HG02852 (cell line): Measurements from ENCODE around the gene IL17RE.
"Not testable (repeated sequence)": the region's sequence is repeated elsewhere in the genome, so short reads cannot be mapped to it uniquely, and the experiment has no call there.

Source experiments
- ATAC-seq: cut with Tn5 transposase; IDR thresholded peaks from one replicate; pipeline ENCODE4 v1.9.1; 2021; ENCODE audit warnings: mild to moderate bottlenecking, moderate library complexity; ENCODE audit not compliant: unreplicated experiment

Gene IL17RE

DNA sequence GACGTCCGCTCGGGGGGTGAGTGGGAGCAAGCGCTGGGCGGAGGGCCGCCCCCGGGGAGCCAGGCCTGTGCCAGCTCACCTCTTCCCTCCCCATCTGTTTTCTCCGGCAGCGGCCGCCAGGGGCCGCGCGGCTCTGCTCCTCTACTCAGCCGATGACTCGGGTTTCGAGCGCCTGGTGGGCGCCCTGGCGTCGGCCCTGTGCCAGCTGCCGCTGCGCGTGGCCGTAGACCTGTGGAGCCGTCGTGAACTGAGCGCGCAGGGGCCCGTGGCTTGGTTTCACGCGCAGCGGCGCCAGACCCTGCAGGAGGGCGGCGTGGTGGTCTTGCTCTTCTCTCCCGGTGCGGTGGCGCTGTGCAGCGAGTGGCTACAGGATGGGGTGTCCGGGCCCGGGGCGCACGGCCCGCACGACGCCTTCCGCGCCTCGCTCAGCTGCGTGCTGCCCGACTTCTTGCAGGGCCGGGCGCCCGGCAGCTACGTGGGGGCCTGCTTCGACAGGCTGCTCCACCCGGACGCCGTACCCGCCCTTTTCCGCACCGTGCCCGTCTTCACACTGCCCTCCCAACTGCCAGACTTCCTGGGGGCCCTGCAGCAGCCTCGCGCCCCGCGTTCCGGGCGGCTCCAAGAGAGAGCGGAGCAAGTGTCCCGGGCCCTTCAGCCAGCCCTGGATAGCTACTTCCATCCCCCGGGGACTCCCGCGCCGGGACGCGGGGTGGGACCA lies 30.4 kb downstream of the IL17RE start:
- peak; percentile 66 for ATAC-seq

DNA sequence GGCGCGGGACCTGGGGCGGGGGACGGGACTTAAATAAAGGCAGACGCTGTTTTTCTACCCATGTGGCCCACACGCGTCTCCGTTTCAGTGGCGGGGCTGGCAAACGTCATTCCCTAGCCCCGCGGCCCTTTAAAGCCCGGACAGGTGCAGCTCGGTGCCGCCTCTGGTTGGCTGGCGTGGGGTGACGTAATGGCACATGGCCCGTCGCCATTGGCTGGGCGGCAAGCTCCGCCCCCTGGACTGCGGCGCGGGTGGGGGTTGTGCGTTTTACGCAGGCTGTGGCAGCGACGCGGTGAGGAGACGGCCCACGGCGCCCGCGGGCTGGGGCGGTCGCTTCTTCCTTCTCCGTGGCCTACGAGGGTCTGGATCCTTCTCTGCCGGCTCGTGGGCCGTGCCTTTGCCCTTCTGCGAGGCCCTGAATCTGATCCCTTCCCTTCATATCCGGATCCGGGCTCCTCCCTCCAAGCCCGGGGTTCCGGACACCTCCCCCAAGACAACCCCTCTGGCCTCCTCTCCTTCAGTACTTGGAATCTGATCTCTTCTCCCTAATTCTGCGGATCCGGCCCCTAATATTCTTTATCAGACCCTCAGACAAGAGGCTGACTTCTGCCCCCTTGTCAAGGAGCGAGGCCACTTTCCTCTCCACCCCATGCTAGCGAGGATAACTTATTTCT lies 31.1 kb downstream of the IL17RE start, which contains the start of gene CRELD1:
TSS of gene CRELD1 (plus strand) at position 274 of the 674 bp plus-strand sequence. CDS start 605 bp downstream, outside the sequence.
- ATAC-seq = peak; percentile 84

DNA sequence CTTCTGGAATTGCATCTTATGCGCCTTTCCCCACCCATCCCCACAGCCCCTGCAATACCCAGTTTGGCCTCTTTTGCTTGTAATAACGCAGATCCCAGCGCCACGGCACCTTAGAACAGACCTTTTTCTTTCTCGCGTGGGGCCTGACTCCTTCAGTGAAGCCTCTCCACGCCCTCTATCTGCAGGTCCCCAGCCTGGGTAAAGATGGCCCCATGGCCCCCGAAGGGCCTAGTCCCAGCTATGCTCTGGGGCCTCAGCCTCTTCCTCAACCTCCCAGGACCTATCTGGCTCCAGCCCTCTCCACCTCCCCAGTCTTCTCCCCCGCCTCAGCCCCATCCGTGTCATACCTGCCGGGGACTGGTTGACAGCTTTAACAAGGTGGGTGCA lies 31.6 kb downstream of the IL17RE start:
- no peak for ATAC-seq

DNA sequence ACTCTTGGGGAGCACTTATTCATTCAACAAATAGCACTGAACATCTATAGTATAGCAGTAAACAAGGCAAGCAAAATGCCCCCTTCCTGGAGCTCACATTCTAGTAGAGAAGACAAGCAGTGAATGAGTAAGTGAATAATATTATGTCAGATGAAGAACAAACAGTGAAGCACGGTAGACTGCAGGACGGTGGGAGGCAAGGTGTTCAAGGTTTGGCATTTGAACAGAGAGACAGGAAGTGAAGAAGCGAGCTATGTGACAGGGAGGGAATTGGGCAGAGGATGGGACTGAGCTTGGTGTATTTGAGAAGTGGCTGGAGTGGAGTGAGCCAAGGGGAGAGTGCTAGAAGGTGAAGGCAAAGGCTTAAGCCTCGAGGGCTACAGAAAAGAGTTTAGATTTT lies 32.3 kb downstream of the IL17RE start:
- ATAC-seq = no peak

DNA sequence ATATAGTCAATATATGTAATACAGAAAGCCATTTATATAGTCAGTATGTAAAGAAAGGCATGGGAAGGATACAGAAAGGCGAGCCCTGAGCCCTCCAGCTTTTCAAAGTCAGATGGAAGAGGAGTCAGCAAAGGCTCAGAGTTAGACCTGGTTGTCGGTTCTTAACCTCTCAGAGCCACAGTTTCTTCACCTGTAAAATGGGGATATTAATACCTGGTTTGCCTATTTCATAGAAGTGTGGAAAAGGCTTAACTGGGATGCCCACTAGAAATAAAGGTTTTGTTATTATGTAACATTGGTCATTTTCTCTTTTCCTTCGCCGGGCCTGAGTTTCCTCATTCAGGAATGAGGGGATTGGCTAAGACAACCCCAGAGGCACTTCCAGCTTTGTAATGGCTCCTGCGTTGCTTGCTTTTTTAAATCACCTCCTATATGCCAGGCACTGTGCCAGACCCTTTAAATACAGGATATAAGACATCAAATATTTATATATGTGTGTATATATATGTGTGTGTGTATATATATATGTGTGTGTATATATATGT lies 33.4 kb downstream of the IL17RE start:
- no peak for ATAC-seq

DNA sequence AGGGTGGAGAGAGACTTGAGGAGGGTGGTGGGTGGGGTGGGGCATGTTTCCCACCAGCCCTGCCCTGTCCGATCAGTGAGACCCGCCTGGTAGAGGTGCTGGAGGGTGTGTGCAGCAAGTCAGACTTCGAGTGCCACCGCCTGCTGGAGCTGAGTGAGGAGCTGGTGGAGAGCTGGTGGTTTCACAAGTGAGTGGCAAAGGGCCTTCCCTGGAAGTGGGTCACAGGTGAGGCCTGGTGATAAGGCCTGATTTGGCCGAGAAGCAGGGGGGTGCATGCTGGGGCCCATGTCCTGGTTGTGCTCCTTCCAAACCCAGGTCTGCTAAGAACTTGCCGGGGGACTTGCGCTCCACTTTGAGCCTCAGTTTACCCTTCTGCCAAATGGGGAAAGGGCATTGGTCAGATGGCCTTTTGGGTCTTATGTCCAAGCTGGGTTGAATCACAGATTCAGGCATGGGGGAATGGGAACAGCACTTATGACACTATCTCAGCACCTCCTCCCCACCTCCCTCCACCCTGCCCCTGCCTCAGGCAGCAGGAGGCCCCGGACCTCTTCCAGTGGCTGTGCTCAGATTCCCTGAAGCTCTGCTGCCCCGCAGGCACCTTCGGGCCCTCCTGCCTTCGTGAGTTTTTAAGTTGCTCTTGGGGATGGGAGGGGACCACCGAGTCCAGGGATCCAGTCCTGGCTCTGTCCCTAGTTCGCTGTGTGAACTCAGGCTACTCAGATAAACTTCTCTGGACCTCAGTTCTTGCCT lies 35.0 kb downstream of the IL17RE start:
- no peak for ATAC-seq

DNA sequence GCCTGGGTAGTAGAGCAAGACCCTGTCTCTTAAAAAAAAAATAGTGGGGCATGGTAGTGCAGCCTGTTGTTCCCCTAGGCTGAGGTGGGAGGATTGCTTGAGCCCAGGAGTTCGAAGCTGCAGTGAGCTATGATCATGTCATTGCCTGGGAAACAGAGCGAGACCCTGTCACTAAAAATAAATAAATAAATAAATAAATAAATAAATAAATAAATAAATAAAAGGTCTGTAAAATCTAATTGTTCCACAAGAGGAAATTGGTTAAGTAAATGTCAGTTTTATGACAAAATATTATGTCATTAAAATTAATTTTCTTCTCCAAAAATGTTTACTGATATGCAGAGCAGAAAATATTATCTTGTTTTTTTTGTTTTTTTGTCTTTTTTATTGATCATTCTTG lies 36.3 kb downstream of the IL17RE start:
- no peak for ATAC-seq

DNA sequence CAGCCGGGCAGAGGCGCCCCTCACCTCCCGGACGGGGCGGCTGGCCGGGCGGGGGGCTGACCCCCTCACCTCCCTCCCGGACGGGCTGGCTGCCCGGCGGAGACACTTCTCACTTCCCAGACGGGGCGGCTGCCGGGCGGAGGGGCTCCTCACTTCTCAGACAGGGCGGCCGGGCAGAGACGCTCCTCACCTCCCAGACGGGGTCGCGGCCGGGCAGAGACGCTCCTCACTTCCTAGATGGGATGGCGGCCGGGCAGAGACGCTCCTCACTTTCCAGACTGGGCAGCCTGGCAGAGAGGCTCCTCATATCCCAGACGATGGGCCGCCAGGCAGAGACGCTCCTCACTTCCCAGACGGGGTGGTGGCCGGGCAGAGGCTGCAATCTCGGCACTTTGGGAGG lies 37.3 kb downstream of the IL17RE start:
- not testable (repeated sequence) for ATAC-seq

DNA sequence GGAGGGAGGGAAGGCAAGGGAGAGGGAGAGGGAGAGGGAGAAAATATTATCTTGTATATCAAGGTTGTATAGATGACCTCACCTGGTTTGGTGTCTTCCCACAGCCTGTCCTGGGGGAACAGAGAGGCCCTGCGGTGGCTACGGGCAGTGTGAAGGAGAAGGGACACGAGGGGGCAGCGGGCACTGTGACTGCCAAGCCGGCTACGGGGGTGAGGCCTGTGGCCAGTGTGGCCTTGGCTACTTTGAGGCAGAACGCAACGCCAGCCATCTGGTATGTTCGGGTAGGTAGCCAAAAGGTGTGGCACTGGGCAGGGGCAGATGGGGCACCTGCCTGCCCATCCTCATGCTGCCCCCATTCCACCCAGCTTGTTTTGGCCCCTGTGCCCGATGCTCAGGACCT lies 38.1 kb downstream of the IL17RE start:
- no peak for ATAC-seq

DNA sequence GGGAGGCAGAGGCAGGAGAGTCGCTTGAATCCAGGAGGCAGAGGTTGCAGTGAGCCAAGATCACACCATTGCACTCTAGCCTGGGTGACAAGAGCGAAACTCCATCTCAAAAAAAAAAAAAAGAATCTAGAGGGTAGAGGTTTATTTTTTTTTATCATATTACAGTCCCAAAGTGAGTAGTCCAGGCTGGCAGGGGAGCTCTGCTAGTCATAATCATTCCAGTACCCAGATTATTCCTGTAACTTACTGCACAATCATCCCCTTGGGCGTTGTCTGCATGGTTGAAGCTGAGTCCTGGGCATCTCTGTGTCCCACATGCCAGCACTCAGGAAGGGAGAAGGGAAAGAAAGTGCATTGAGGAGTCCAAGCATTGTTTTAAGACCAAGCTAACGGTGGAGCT lies 39.5 kb downstream of the IL17RE start:
- ATAC-seq = no peak

DNA sequence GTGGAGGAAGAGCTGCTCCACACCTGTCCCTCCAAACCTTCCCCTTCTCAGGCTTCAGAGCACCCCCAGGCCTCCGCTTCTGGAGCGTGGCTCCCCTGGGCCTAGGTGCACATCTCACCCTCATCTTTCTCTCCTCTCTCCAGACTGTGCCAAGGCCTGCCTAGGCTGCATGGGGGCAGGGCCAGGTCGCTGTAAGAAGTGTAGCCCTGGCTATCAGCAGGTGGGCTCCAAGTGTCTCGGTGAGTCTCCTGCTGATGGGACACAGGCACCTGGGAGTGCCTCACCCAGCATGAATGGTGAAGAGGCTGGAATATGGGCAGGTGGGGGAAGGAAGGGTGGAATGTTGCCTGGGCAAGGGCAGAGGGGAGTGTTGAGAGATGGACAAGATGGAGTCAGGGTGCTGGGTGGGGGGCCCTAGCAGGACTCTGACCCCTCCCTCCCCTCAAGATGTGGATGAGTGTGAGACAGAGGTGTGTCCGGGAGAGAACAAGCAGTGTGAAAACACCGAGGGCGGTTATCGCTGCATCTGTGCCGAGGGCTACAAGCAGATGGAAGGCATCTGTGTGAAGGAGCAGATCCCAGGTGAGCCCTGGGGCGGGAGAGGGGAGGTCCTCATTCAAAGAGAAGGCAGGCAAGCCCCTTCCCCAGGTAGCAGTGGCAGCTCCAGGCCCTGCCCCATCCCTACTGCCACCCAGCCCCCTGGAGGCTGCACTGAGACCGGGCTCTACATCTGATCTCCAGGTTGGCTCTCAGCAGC lies 40.5 kb downstream of the IL17RE start:
- no peak for ATAC-seq

DNA sequence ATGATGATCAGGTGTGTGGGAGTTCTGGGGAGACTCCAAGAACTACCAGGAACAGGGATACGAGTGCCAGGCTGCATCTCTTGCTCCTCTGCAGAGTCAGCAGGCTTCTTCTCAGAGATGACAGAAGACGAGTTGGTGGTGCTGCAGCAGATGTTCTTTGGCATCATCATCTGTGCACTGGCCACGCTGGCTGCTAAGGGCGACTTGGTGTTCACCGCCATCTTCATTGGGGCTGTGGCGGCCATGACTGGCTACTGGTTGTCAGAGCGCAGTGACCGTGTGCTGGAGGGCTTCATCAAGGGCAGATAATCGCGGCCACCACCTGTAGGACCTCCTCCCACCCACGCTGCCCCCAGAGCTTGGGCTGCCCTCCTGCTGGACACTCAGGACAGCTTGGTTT lies 41.6 kb downstream of the IL17RE start:
- no peak for ATAC-seq

DNA sequence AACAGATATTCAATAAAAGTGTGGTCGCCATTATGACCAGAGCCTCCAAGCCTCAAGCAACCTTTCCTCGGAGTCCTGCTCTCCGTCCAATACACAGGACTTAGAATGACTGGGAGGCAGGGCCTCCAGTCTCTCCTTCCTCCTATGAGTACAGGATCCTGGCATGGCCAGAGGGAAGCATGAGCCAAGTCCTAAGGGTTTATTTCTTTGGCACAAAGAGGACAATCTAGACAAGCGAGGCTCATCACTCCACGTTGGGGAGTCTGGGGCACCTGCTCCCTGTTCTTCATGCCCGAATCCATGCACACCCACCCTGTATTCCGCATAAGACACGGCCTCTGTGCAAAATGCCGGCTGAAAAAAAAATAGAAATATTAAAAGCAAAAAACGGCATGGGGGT lies 42.7 kb downstream of the IL17RE start:
- no peak for ATAC-seq

DNA sequence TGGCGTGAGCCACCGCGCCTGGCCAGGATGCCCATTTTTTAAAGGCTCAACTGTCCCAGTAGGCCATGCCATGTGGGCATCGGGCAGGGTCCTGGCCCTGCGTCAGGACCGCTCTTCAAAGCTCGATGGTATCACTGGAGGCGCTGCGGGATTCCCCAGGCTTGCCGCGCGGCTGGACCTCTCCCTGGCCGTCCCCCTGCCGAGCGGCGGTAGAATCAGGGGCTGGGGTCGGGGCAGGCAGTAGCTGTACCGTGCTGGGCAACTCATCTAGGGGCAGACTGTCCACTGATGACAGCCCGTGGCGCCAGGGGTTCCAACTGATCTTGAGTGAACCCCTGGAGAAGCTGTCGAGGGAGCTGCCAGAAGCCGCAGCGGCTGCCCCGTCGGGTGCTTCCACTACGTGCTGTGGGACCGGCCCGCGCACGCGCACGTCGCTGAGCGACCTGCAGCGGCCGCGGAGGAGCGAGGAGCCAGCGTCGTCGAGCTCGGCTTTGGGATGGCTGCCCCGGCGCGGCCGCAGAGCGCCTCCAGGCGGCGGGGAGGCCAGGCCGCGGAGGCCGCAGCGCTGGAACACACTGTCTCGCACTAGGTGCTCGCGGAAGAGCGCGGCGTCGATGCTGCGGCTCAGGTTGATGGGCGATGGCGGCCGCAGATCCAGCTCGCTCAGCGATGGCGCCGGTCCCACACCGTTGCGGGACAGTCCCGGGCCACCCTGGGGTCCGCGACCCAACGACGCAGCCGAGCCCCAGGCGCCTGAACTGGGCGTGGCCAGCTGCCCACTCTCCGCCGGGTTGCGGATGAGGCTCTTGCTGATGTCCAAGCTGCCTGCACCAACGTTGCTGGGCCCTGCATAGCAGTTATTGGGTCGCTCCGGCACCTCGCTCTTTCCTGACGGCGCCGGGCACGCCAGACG lies 43.7 kb downstream of the IL17RE start:
- ATAC-seq = no peak

DNA sequence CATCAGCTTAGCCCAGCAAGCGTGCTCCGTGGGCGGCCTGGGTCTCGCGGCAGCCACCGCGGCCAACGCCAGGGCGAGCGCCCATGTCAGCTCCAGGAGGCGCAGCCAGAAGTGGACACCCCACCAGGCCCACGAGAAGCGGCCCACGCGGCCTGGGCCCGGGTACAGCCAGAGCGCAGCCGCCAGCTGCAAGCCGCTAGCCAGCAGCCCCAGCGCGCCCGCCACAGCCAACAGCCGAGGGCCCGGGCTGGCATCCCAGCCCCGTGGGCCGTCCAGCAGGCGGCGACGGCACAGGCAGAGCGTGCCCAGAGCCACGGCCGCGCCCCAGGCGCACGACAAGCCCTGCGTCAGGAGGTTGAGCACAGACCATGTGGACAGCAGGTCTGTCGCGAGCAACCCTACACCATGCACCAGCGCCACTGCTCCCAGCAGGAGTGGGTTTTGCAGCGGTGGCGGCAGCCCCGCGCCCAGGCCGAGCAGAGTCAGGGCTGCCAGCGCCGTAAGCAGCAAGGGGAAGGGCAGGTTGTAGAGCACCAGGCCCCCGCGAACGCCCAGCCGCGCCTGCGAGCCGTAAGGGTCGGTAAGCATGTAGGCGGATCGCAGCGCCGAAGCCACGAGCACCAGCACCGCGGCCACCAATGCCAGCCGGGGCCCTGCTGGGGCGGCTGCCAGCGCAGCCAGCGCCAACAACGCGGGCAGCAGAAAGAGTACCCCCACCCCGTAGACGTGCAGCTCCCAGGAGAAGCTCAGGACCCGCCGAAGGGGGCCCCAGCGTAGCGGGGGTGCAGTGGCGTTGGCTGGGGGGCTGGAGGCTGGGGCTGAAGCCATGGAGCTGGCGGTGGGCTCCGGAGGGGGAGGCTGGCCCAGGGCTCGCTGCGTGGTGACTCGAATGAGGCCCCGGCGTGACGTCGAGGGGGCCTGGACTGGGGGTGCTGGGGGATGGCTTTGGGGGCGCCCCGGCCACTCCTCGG lies 44.7 kb downstream of the IL17RE start:
- no peak for ATAC-seq

DNA sequence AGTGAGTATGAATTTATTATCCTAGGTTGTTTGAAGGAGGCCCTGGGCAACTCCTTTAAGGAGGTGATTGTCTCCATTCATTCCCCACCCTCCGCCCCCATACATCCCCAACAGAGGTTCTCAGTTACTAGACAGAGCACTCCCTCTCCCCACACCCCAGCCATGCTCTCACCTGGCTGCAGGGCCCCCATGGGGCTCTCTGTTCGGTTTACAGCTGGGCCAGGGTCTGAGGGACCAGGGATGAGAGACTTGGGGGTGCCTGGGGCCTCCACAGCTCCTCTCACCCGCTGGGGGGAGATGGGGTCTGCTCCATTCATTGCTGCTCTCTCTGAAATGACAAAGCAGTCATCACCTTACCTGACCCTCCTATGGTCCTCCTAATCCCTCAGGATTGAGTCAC lies 45.9 kb downstream of the IL17RE start:
- no peak for ATAC-seq

DNA sequence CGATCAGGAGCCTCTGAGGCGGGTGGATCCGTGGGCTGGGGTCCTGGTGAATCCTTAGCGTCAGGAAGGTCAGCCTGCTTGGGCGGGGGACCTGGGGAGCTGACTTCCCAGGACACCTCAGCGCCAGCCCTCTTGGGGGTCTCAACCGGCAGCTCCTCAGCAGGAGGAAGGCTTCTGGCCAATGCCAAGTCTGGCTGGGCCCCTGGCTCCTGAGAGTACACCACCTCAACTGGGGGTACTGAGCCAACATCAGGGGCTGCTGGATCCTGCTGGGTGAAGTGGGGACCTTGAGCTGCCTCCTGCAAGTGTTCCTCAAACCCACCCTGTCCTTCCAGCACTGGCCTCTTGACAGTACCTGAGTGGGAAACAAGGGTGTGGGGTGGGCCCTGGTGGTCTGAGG lies 46.5 kb downstream of the IL17RE start:
- no peak for ATAC-seq

DNA sequence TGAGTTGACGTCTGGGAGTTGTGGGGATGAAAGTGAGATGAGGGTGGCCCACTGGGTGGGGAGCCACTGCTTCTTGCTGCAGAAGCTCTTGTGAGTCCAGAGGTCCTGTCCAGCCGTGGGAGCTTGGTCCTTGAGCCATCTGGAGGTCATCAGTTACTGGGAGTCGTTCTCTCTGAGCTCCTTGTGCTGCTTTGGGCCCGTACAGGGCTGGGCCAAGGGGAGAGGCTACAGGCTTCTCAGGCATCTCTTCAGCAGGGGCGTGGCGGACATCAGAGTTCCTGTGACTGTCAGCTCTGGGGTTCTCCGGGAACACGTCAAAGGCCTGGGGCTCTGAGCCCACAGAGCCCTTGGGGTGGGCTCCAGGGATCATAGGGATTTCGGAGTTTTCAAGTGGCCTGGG lies 47.0 kb downstream of the IL17RE start:
- no peak for ATAC-seq

DNA sequence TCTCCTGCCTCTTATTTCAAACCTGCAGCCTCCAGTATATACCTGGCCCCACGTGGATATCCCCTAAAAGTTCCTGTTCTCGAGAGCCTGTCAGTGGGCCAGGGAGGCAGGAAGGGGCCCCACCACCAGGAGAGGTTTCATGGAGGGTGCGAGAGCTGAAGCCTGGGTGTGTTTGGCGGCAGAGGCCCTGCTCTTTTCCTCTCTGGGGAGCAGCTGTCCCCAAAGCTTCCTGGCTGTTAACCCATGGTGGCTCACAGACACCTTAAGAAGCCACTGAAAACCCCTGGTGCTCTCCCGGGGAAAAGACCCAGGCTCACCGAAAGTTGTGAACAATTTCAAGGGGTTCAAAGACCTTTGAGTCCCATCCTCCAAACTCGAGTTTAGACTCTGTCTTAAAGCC lies 48.5 kb downstream of the IL17RE start:
- ATAC-seq = peak; percentile 41
